Colonic mucosa (tissue), 4 donors: Measurements from ENCODE around the gene GPR42. TPM values are rescaled to one million over a fixed set of nuclear protein-coding genes. Genes with fewer than 3 reads are reported as not detected.

Source experiments
- DNase-seq: peaks from one replicate; pipeline ENCODE4 v3.0.0-alpha.2; 2020
- H3K27ac ChIP-seq: fragments of 200-600 bp; one replicate; pipeline ENCODE4 v1.8.0; 2021
- H3K27me3 ChIP-seq: fragments of 200-600 bp; one replicate; pipeline ENCODE4 v1.8.0; 2021
- H3K36me3 ChIP-seq: fragments of 200-600 bp; one replicate; pipeline ENCODE4 v1.8.0; 2021
- H3K4me1 ChIP-seq: fragments of 200-600 bp; one replicate; pipeline ENCODE4 v1.8.0; 2021; ENCODE audit warnings: mild to moderate bottlenecking
- H3K4me3 ChIP-seq: fragments of 200-600 bp; one replicate; pipeline ENCODE4 v1.8.0; 2021
- H3K9ac ChIP-seq, 2 donors: one replicate each; pipeline ENCODE4 v1.7.0; 2013; ENCODE audit warnings: control low read depth in 2 of 2, low read depth in 2 of 2, low read length in 2 of 2
- H3K9me3 ChIP-seq: fragments of 200-600 bp; one replicate; pipeline ENCODE4 v1.8.0; 2021
- intact Hi-C: fragments of 100-400 bp; cut with DNase I; formaldehyde crosslinking; loops from one replicate; pipeline ENCODE4 v1.14.1; 2022
- total RNA-seq, 2 donors: library from RNA; stranded (reverse); fragmentation: NEBNext Ultra II Directional in 1 of 2; extraction: Animal tissue kit (Norgen Biotek cat#: 25700) in 1 of 2; gene quantifications; one replicate each; pipeline ENCODE4 v1.2.1, GENCODE V29; 2021
- TF ChIP-seq, protein P1 (sequence below): fragments of 200-600 bp; IDR thresholded peaks from one replicate; pipeline ENCODE4 v1.8.0; 2022; ENCODE audit warnings: antibody characterized with exemption, mild to moderate bottlenecking
- donor health status: healthy.
- donor health status: DM: no; HTN: no; CAD: no.
- donor health status: DM: no; HTN: no; CAD: no.

Gene GPR42
- total RNA-seq, 2 donors from 2014 or later, result not detected

GRCh38 chr19:35408284-35409171 is 37.7 kb downstream of the GPR42 start:
- intact Hi-C loops, result no loop called here
- no peaks in the 10 kb centered on the region for H3K4me1 ChIP-seq
- no peak overlapping the region for H3K9ac ChIP-seq
- no peaks in the 10 kb centered on the region for H3K36me3 ChIP-seq
- H3K27me3 ChIP-seq, result no peaks in the 10 kb centered on the region
- no peak overlapping the region for H3K4me3 ChIP-seq
- TF ChIP-seq, protein P1, sequence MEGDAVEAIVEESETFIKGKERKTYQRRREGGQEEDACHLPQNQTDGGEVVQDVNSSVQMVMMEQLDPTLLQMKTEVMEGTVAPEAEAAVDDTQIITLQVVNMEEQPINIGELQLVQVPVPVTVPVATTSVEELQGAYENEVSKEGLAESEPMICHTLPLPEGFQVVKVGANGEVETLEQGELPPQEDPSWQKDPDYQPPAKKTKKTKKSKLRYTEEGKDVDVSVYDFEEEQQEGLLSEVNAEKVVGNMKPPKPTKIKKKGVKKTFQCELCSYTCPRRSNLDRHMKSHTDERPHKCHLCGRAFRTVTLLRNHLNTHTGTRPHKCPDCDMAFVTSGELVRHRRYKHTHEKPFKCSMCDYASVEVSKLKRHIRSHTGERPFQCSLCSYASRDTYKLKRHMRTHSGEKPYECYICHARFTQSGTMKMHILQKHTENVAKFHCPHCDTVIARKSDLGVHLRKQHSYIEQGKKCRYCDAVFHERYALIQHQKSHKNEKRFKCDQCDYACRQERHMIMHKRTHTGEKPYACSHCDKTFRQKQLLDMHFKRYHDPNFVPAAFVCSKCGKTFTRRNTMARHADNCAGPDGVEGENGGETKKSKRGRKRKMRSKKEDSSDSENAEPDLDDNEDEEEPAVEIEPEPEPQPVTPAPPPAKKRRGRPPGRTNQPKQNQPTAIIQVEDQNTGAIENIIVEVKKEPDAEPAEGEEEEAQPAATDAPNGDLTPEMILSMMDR, result no peak
- no peak for DNase-seq
- H3K9me3 ChIP-seq, result no peaks in the 10 kb centered on the region
- no peak overlapping the region for H3K27ac ChIP-seq

DNA sequence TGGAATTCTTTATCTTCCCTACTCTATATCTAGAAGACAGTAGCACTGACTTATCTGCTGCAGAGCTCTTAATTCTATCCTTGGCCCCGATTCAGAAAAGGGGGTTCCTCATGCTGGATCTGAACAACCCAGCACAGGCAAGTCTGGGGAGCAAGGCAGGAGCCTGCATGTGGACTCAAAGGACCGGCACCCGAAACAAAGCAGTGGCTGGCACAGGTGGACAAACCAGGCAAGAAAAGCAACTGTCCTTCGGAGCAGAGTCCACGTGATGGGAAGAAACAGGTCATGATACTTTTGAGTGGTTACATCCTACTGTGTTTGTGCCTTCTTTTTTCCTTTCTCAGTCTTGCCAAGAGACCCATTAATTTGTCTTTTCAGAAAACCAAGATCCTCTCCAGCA is 38.3 kb downstream of the GPR42 start:
- no peak overlapping the region for H3K4me3 ChIP-seq
- no peak for DNase-seq
- H3K9ac ChIP-seq, result no peak overlapping the region
- no peaks in the 10 kb centered on the region for H3K36me3 ChIP-seq
- intact Hi-C loops, result no loop called here
- TF ChIP-seq, protein P1, result no peak
- no peaks in the 10 kb centered on the region for H3K4me1 ChIP-seq
- H3K9me3 ChIP-seq, result no peaks in the 10 kb centered on the region
- H3K27me3 ChIP-seq, result no peaks in the 10 kb centered on the region
- H3K27ac ChIP-seq, result no peak overlapping the region

DNA sequence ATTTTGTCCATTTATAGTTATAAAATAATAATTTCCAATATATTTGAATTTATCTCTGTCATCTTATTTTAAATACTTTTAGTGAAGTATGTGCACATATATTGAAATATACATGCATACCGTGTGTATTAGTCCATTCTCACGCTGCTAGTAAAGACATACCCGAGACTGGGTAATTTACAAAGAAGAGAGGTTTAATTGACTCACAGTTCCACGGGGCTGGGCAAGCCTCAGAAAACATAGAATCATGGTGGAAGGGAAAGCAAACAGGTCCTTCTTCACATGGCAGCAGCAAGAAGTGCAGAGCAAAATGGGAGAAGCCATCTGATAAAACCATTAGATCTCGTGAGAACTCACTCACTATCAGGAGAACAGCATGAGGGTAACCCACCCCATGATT is 39.6 kb downstream of the GPR42 start:
- Histone ChIP-seq H3K27ac (no peak overlapping the region), H3K36me3 (no peaks in the 10 kb centered on the region), H3K4me3 (no peak overlapping the region), H3K4me1 (no peaks in the 10 kb centered on the region), H3K9me3 (no peaks in the 10 kb centered on the region), H3K9ac (no peak overlapping the region), H3K27me3 (no peaks in the 10 kb centered on the region)
- DNase-seq, result no peak
- intact Hi-C loops, result no loop called here
- TF ChIP-seq, protein P1, result no peak

GRCh38 chr19:35414442-35414841 is 43.6 kb downstream of the GPR42 start:
- no peaks in the 10 kb centered on the region for H3K27me3 ChIP-seq
- no peak for DNase-seq
- no peak overlapping the region for H3K27ac ChIP-seq
- H3K4me1 ChIP-seq, result no peaks in the 10 kb centered on the region
- intact Hi-C loops, result no loop called here
- TF ChIP-seq, protein P1, result no peak
- no peaks in the 10 kb centered on the region for H3K36me3 ChIP-seq
- H3K9ac ChIP-seq, result no peak overlapping the region
- no peak overlapping the region for H3K4me3 ChIP-seq
- no peaks in the 10 kb centered on the region for H3K9me3 ChIP-seq

- H3K9me3 ChIP-seq, result no peaks in the 10 kb centered on the region
- no peaks in the 10 kb centered on the region for H3K27me3 ChIP-seq
- intact Hi-C loops, result no loop called here
- DNase-seq, result no peak
- no peak overlapping the region for H3K4me3 ChIP-seq
- TF ChIP-seq, protein P1, result no peak
- H3K36me3 ChIP-seq, result no peaks in the 10 kb centered on the region
- peaks cover 7% of the 10 kb centered on the region for H3K4me1 ChIP-seq
- H3K27ac ChIP-seq, result no peak overlapping the region
- H3K9ac ChIP-seq, result no peak overlapping the region
Measured at GRCh38 chr19:35416331-35416730, 45.5 kb downstream of the GPR42 start.
